HEK293T (cell line): ENCODE results near the gene WFDC5.

Experiments
- CTCF ChIA-PET: fragments of 350-600 bp; formaldehyde crosslinking; extraction: SDS; loops from one replicate; lab custom pipeline; 2021; ENCODE audit warnings: antibody characterized with exemption, inconsistent platforms; lab: Yijun Ruan, JAX
- POLR2A ChIA-PET: fragments of 350-600 bp; formaldehyde crosslinking; extraction: SDS; loops from one replicate; lab custom pipeline; 2020; ENCODE audit warnings: antibody characterized with exemption, inconsistent platforms; lab: Yijun Ruan, JAX
- DNase-seq: peaks from one replicate; pipeline ENCODE4 v3.0.0; 2012; ENCODE audit warnings: mixed read lengths; ENCODE audit errors: extremely low spot score
- ARNT ChIP-seq: fragments of 450-650 bp; IDR thresholded peaks from 2 replicates; pipeline ENCODE4 v1.6.1; 2017; ENCODE audit warnings: mild to moderate bottlenecking
- BHLHE40 ChIP-seq: fragments of 450-650 bp; IDR thresholded peaks from 2 replicates; pipeline ENCODE4 v1.6.1; 2016; ENCODE audit warnings: mild to moderate bottlenecking, moderate library complexity, borderline replicate concordance
- CTBP1 ChIP-seq: fragments of 450-650 bp; IDR thresholded peaks from 2 replicates; pipeline ENCODE4 v1.6.1; 2016; ENCODE audit warnings: borderline replicate concordance
- ELF4 ChIP-seq: fragments of 450-650 bp; IDR thresholded peaks from 2 replicates; pipeline ENCODE4 v1.6.1; 2017; ENCODE audit warnings: antibody characterized with exemption
- FOXA1 ChIP-seq: fragments of 450-650 bp; IDR thresholded peaks from 2 replicates; pipeline ENCODE4 v1.6.1; 2016; ENCODE audit warnings: mild to moderate bottlenecking
- FOXK2 ChIP-seq: fragments of 450-650 bp; IDR thresholded peaks from 2 replicates; pipeline ENCODE4 v1.6.1; 2016; ENCODE audit warnings: mild to moderate bottlenecking
- FOXM1 ChIP-seq: fragments of 450-650 bp; IDR thresholded peaks from 2 replicates; pipeline ENCODE4 v1.6.1; 2017; ENCODE audit warnings: mild to moderate bottlenecking, borderline replicate concordance
- HDGF ChIP-seq: fragments of 450-650 bp; IDR thresholded peaks from 2 replicates; pipeline ENCODE4 v1.6.1; 2017; ENCODE audit warnings: antibody characterized with exemption, borderline replicate concordance
- L3MBTL2 ChIP-seq: fragments of 450-650 bp; conservative IDR thresholded peaks from 2 replicates; pipeline ENCODE4 v1.6.1; 2016; ENCODE audit warnings: mild to moderate bottlenecking
- LEF1 ChIP-seq: fragments of 450-650 bp; IDR thresholded peaks from 2 replicates; pipeline ENCODE4 v1.6.1; 2017; ENCODE audit warnings: mild to moderate bottlenecking, borderline replicate concordance
- NFRKB ChIP-seq: fragments of 450-650 bp; IDR thresholded peaks from 2 replicates; pipeline ENCODE4 v1.6.1; 2016; ENCODE audit warnings: mild to moderate bottlenecking, moderate library complexity
- PKNOX1 ChIP-seq: fragments of 450-650 bp; IDR thresholded peaks from 2 replicates; pipeline ENCODE4 v1.6.1; 2016
- SP1 ChIP-seq: fragments of 450-650 bp; IDR thresholded peaks from 2 replicates; pipeline ENCODE4 v1.6.1; 2017
- SUZ12 ChIP-seq: fragments of 450-650 bp; IDR thresholded peaks from 2 replicates; pipeline ENCODE4 v1.6.1; 2016; ENCODE audit warnings: mild to moderate bottlenecking
- TARDBP ChIP-seq: fragments of 450-650 bp; IDR thresholded peaks from 2 replicates; pipeline ENCODE4 v1.6.1; 2016
- ZNF384 ChIP-seq: fragments of 450-650 bp; IDR thresholded peaks from 2 replicates; pipeline ENCODE4 v1.6.1; 2016

Gene WFDC5

GRCh38 chr20:45117581-45117980 is 2.6 kb upstream of the WFDC5 start:
- DNase-seq, result no peak
- POLR2A ChIA-PET, result no interaction called here
- CTCF ChIA-PET, result interaction anchor here (1.2 kb wide), 1 partner anchor 10 kb away, joined by 6 read pairs; no protein-coding TSS in a partner anchor
- TF ChIP-seq HDGF (no peak), L3MBTL2 (no peak), ZNF384 (no peak), ELF4 (no peak)

- ChIA-PET POLR2A (no interaction called here), CTCF (no interaction called here)
- no peak for DNase-seq
- no peak for TF ChIP-seq CTBP1
- no peak for TF ChIP-seq BHLHE40
- TF ChIP-seq PKNOX1, result no peak
These were observed 855 bp upstream of the WFDC5 start for GRCh38 chr20:45115829-45116228.

GRCh38 chr20:45115386-45115774 is 406 bp upstream of the WFDC5 start:
- ChIA-PET POLR2A (no interaction called here), CTCF (interaction anchor here (1.0 kb wide), 1 partner anchor 24 kb away, joined by 3 read pairs; no protein-coding TSS in a partner anchor)
- TF ChIP-seq SP1 (no peak), L3MBTL2 (no peak), ELF4 (no peak), ARNT (no peak), HDGF (no peak), TARDBP (no peak)
- no peak for DNase-seq

GRCh38 chr20:45113865-45114264 is 1.1 kb downstream of the WFDC5 start:
- POLR2A ChIA-PET, result no interaction called here
- TF ChIP-seq LEF1 (no peak), SUZ12 (no peak), SP1 (no peak), FOXM1 (no peak), NFRKB (no peak), TARDBP (no peak), FOXA1 (no peak), FOXK2 (no peak), CTBP1 (no peak), ELF4 (no peak), BHLHE40 (no peak), PKNOX1 (no peak), HDGF (no peak), ARNT (no peak), ZNF384 (no peak)
- DNase-seq, result no peak
- CTCF ChIA-PET, result no interaction called here

- POLR2A ChIA-PET, result no interaction called here
These were observed 2.2 kb downstream of the WFDC5 start for GRCh38 chr20:45112754-45113153.

GRCh38 chr20:45111799-45112471 is 3.0 kb downstream of the WFDC5 start:
- TF ChIP-seq PKNOX1 (no peak), HDGF (no peak), TARDBP (no peak), SUZ12 (no peak), FOXM1 (no peak), FOXA1 (no peak), ELF4 (no peak), FOXK2 (no peak), SP1 (no peak), ARNT (no peak), CTBP1 (no peak), NFRKB (no peak)
- ChIA-PET CTCF (interaction anchor here (0.6 to 3.0 kb wide), 9 partner anchors 9 to 224 kb away, joined by 3 to 24 read pairs (median 3); no protein-coding TSS in a partner anchor), POLR2A (no interaction called here)
- peak; percentile 45 for DNase-seq

More at GRCh38 chr20:45112754-45113153, 2.2 kb downstream of the WFDC5 start:
- CTCF ChIA-PET, result interaction anchor here (0.6 to 3.0 kb wide), 9 partner anchors 8 to 660 kb away, joined by 3 to 24 read pairs (median 3); no protein-coding TSS in a partner anchor
- no peak for DNase-seq
- TF ChIP-seq SP1 (no peak), ELF4 (no peak), HDGF (no peak), ZNF384 (no peak), CTBP1 (no peak), FOXM1 (no peak), ARNT (no peak), SUZ12 (no peak)
